Skeletal muscle satellite cell (primary cell): ENCODE results near the gene ARID1B.
A peak's percentile ranks its signal among the peaks of the same experiment; 100 is the strongest.

Experiments used
- H3K27me3 ChIP-seq: 2 replicates; pipeline ENCODE4 v1.7.0; 2013; ENCODE audit warnings: low read length; ENCODE audit not compliant: control insufficient read depth, insufficient read depth
- H3K36me3 ChIP-seq: 2 replicates; pipeline ENCODE4 v1.7.0; 2013; ENCODE audit warnings: mild to moderate bottlenecking, control low read depth, low read length; ENCODE audit not compliant: insufficient read depth
- H3K4me1 ChIP-seq: 2 replicates; pipeline ENCODE4 v1.7.0; 2013; ENCODE audit warnings: low read length; ENCODE audit not compliant: control insufficient read depth, insufficient read depth
- H3K4me2 ChIP-seq: 2 replicates; pipeline ENCODE4 v1.7.0; 2013; ENCODE audit warnings: mild to moderate bottlenecking, low read length
- H3K4me3 ChIP-seq: 2 replicates; pipeline ENCODE4 v1.7.0; 2013; ENCODE audit warnings: low read length
- H3K9ac ChIP-seq: 2 replicates; pipeline ENCODE4 v1.7.0; 2013; ENCODE audit warnings: mild to moderate bottlenecking, low read depth, low read length, moderate library complexity
- H3K9me3 ChIP-seq: replicated peaks from 2 replicates; pipeline ENCODE4 v1.7.0; 2013; ENCODE audit warnings: mild to moderate bottlenecking, control low read depth, low read length

ARID1B gene

GRCh38 chr6:156756630-156757610 is 20.3 kb upstream of the ARID1B start:
- Histone ChIP-seq H3K4me2 (no peak overlapping the region), H3K4me1 (no peaks in the 10 kb centered on the region), H3K4me3 (no peak overlapping the region), H3K9ac (no peak overlapping the region), H3K27me3 (no peaks in the 10 kb centered on the region), H3K36me3 (no peaks in the 10 kb centered on the region), H3K9me3 (no peaks in the 10 kb centered on the region)

- Histone ChIP-seq H3K9me3 (no peaks in the 10 kb centered on the region), H3K27me3 (no peaks in the 10 kb centered on the region), H3K9ac (no peak overlapping the region), H3K36me3 (no peaks in the 10 kb centered on the region), H3K4me2 (no peak overlapping the region), H3K4me3 (no peak overlapping the region), H3K4me1 (no peaks in the 10 kb centered on the region)
Measured at GRCh38 chr6:156757849-156758248, 19.3 kb upstream of the ARID1B start.

- Histone ChIP-seq H3K4me3 (no peak overlapping the region), H3K4me2 (no peak overlapping the region), H3K36me3 (no peaks in the 10 kb centered on the region), H3K27me3 (no peaks in the 10 kb centered on the region), H3K4me1 (no peaks in the 10 kb centered on the region), H3K9ac (no peak overlapping the region), H3K9me3 (no peaks in the 10 kb centered on the region)
Measured at GRCh38 chr6:156760377-156760776, 16.8 kb upstream of the ARID1B start.

- H3K36me3 ChIP-seq = no peaks in the 10 kb centered on the region
- no peak overlapping the region for H3K9ac ChIP-seq
- H3K4me3 ChIP-seq = no peak overlapping the region
- H3K4me2 ChIP-seq = no peak overlapping the region
- H3K27me3 ChIP-seq = no peaks in the 10 kb centered on the region
- H3K4me1 ChIP-seq = peaks cover under 1% of the 10 kb centered on the region
- H3K9me3 ChIP-seq = no peaks in the 10 kb centered on the region
Measured at GRCh38 chr6:156762547-156762946, 14.6 kb upstream of the ARID1B start.

- no peaks in the 10 kb centered on the region for H3K27me3 ChIP-seq
- H3K4me1 ChIP-seq = peaks cover 5% of the 10 kb centered on the region
- H3K4me2 ChIP-seq = no peak overlapping the region
- no peaks in the 10 kb centered on the region for H3K36me3 ChIP-seq
- H3K9ac ChIP-seq = no peak overlapping the region
- H3K9me3 ChIP-seq = no peaks in the 10 kb centered on the region
- H3K4me3 ChIP-seq = no peak overlapping the region
Measured at GRCh38 chr6:156765117-156765516, 12.1 kb upstream of the ARID1B start.

GRCh38 chr6:156767603-156768467 is 9.3 kb upstream of the ARID1B start:
- Histone ChIP-seq H3K9me3 (no peaks in the 10 kb centered on the region), H3K27me3 (no peaks in the 10 kb centered on the region), H3K4me3 (no peak overlapping the region), H3K4me1 (peaks cover 5% of the 10 kb centered on the region), H3K36me3 (no peaks in the 10 kb centered on the region), H3K4me2 (no peak overlapping the region), H3K9ac (no peak overlapping the region)

GRCh38 chr6:156771047-156771446 is 6.1 kb upstream of the ARID1B start:
- H3K4me3 ChIP-seq = no peak overlapping the region
- H3K4me1 ChIP-seq = peaks cover 29% of the 10 kb centered on the region
- H3K9me3 ChIP-seq = no peaks in the 10 kb centered on the region
- no peak overlapping the region for H3K4me2 ChIP-seq
- peaks cover 3% of the 10 kb centered on the region for H3K27me3 ChIP-seq
- no peak overlapping the region for H3K9ac ChIP-seq
- H3K36me3 ChIP-seq = no peaks in the 10 kb centered on the region

GRCh38 chr6:156771761-156772160 is 5.4 kb upstream of the ARID1B start:
- peaks cover 34% of the 10 kb centered on the region for H3K4me1 ChIP-seq
- no peak overlapping the region for H3K4me2 ChIP-seq
- H3K9ac ChIP-seq = no peak overlapping the region
- H3K27me3 ChIP-seq = peaks cover 3% of the 10 kb centered on the region
- H3K4me3 ChIP-seq = no peak overlapping the region
- H3K36me3 ChIP-seq = no peaks in the 10 kb centered on the region
- no peaks in the 10 kb centered on the region for H3K9me3 ChIP-seq

GRCh38 chr6:156773476-156773875 is 3.7 kb upstream of the ARID1B start:
- Histone ChIP-seq H3K4me1 (peaks cover 28% of the 10 kb centered on the region), H3K4me2 (no peak overlapping the region), H3K9me3 (no peaks in the 10 kb centered on the region), H3K27me3 (peaks cover 3% of the 10 kb centered on the region), H3K36me3 (no peaks in the 10 kb centered on the region), H3K9ac (no peak overlapping the region), H3K4me3 (no peak overlapping the region)

GRCh38 chr6:156773935-156774852 is 3.0 kb upstream of the ARID1B start:
- H3K4me3 ChIP-seq = peak overlapping the region; percentile 47
- no peaks in the 10 kb centered on the region for H3K36me3 ChIP-seq
- H3K4me2 ChIP-seq = peak overlapping the region; percentile 79
- H3K9ac ChIP-seq = peak overlapping the region; percentile 47
- H3K9me3 ChIP-seq = no peaks in the 10 kb centered on the region
- H3K27me3 ChIP-seq = peaks cover 3% of the 10 kb centered on the region
- peaks cover 28% of the 10 kb centered on the region for H3K4me1 ChIP-seq
